Inflammatory macrophage treated with lipopolysaccharide for 4 hours (primary cell): Measurements from ENCODE around the gene IKZF4.

ENCODE experiments used
- DNase-seq: peaks from one replicate; pipeline ENCODE4 v3.0.0-alpha.2; 2020

Gene IKZF4

GRCh38 chr12:56086608-56087007 is 65.8 kb downstream of the IKZF4 start:
- DNase-seq, result no peak

- peak; percentile 15 for DNase-seq
Observed at GRCh38 chr12:56087220-56087619, 66.4 kb downstream of the IKZF4 start.
